Measurements from ENCODE around the gene ARMC7.
"Not testable (repeated sequence)": the region's sequence is repeated elsewhere in the genome, so short reads cannot be mapped to it uniquely, and the experiment has no call there.

Gene ARMC7

GRCh38 chr17:75152523-75152921 lies 42.8 kb downstream of the ARMC7 start:
- DNase-seq (ENCODE audit: low read depth in 2 of 3, low spot score in 2 of 3) = no peak

GRCh38 chr17:75152922-75153779 lies 43.4 kb downstream of the ARMC7 start:
- peak in 1 of 3 experiments; percentile 26 for DNase-seq (ENCODE audit: low read depth in 2 of 3, low spot score in 2 of 3)

GRCh38 chr17:75153780-75154194 lies 44.0 kb downstream of the ARMC7 start:
- DNase-seq (ENCODE audit: low read depth in 2 of 3, low spot score in 2 of 3) = no peak

GRCh38 chr17:75154195-75155106 lies 44.7 kb downstream of the ARMC7 start, which contains the start of gene JPT1:
Gene JPT1 (minus strand): TSS chr17:75154512. CDS start chr17:75154397, 115 bp downstream.
- DNase-seq (ENCODE audit: low read depth in 2 of 3, low spot score in 2 of 3) = peak; percentile 93 to 97 (median 97)

GRCh38 chr17:75155191-75155601 lies 45.4 kb downstream of the ARMC7 start:
- no peak for DNase-seq (ENCODE audit: low read depth in 2 of 3, low spot score in 2 of 3)

- not testable (repeated sequence) for DNase-seq (ENCODE audit: low read depth in 2 of 3, low spot score in 2 of 3)
These were observed 48.7 kb downstream of the ARMC7 start for GRCh38 chr17:75158480-75158879.

- no peak for DNase-seq (ENCODE audit: low read depth in 2 of 3, low spot score in 2 of 3)
These were observed 49.6 kb downstream of the ARMC7 start for GRCh38 chr17:75159196-75160031.

GRCh38 chr17:75160211-75160610 lies 50.4 kb downstream of the ARMC7 start:
- no peak for DNase-seq (ENCODE audit: low read depth in 2 of 3, low spot score in 2 of 3)

GRCh38 chr17:75163074-75163473 lies 53.3 kb downstream of the ARMC7 start:
- no peak for DNase-seq (ENCODE audit: low read depth in 2 of 3, low spot score in 2 of 3)

- not testable (repeated sequence) for DNase-seq (ENCODE audit: low read depth in 2 of 3, low spot score in 2 of 3)
These were observed 54.8 kb downstream of the ARMC7 start for GRCh38 chr17:75164606-75165005.

GRCh38 chr17:75168998-75169397 lies 59.2 kb downstream of the ARMC7 start:
- no peak for DNase-seq (ENCODE audit: low read depth in 2 of 3, low spot score in 2 of 3)

GRCh38 chr17:75173526-75173925 lies 63.8 kb downstream of the ARMC7 start:
- DNase-seq (ENCODE audit: low read depth in 2 of 3, low spot score in 2 of 3) = no peak

- DNase-seq (ENCODE audit: low read depth in 2 of 3, low spot score in 2 of 3) = no peak
These were observed 65.2 kb downstream of the ARMC7 start for GRCh38 chr17:75174996-75175395.

GRCh38 chr17:75176625-75177024 lies 66.9 kb downstream of the ARMC7 start:
- DNase-seq (ENCODE audit: low read depth in 2 of 3, low spot score in 2 of 3) = no peak

- no peak for DNase-seq (ENCODE audit: low read depth in 2 of 3, low spot score in 2 of 3)
These were observed 68.7 kb downstream of the ARMC7 start for GRCh38 chr17:75178453-75178852.

Measured in activated CD8-positive, alpha-beta memory T cell treated with anti-CD3 and anti-CD28 coated beads for 48 hours (primary cell).